ENCODE results near the gene HIP1R. TPM values are rescaled to one million over a fixed set of nuclear protein-coding genes. Genes with fewer than 3 reads are reported as not detected.
A peak's percentile ranks its signal among the peaks of the same experiment; 100 is the strongest.

Gene HIP1R
- total RNA-seq, 1 experiment from 2014 or later, result 234 TPM

- peak overlapping the region; percentile 56 for H3K4me3 Mint-ChIP-seq (ENCODE audit: low read depth, unreplicated experiment)
- CTCF ChIA-PET, result interaction anchor here (0.6 to 3.1 kb wide), 5 partner anchors 9 to 139 kb away, joined by 4 to 12 read pairs (median 5); no protein-coding TSS in a partner anchor
- intact Hi-C loops (cut with micrococcal nuclease; ENCODE audit: unreplicated experiment), result loop anchor here (2.0 kb wide), 1 partner anchor 17 kb away; no protein-coding TSS in a partner anchor
- no peaks in the 10 kb centered on the region for H3K27me3 Mint-ChIP-seq (ENCODE audit: unreplicated experiment)
- peaks cover 40% of the 10 kb centered on the region for H3K36me3 Mint-ChIP-seq (ENCODE audit: insufficient read depth, unreplicated experiment)
- no peaks in the 10 kb centered on the region for H3K9me3 Mint-ChIP-seq (ENCODE audit: low read depth, unreplicated experiment)
- peaks cover 30% of the 10 kb centered on the region for H3K4me1 Mint-ChIP-seq (ENCODE audit: low read depth, unreplicated experiment)
- TF ChIP-seq, protein P1, sequence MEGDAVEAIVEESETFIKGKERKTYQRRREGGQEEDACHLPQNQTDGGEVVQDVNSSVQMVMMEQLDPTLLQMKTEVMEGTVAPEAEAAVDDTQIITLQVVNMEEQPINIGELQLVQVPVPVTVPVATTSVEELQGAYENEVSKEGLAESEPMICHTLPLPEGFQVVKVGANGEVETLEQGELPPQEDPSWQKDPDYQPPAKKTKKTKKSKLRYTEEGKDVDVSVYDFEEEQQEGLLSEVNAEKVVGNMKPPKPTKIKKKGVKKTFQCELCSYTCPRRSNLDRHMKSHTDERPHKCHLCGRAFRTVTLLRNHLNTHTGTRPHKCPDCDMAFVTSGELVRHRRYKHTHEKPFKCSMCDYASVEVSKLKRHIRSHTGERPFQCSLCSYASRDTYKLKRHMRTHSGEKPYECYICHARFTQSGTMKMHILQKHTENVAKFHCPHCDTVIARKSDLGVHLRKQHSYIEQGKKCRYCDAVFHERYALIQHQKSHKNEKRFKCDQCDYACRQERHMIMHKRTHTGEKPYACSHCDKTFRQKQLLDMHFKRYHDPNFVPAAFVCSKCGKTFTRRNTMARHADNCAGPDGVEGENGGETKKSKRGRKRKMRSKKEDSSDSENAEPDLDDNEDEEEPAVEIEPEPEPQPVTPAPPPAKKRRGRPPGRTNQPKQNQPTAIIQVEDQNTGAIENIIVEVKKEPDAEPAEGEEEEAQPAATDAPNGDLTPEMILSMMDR (IDR thresholded peaks at IDR 0.05; ENCODE audit: unreplicated experiment), result no peak
- no TSS peak for BruUV-seq (replicated peaks)
- DNase-seq, result peak; percentile 73
- peak overlapping the region; percentile 84 for H3K27ac Mint-ChIP-seq (ENCODE audit: unreplicated experiment)
Measured at GRCh38 chr12:122825773-122826724, 9.2 kb upstream of the HIP1R start.

DNA sequence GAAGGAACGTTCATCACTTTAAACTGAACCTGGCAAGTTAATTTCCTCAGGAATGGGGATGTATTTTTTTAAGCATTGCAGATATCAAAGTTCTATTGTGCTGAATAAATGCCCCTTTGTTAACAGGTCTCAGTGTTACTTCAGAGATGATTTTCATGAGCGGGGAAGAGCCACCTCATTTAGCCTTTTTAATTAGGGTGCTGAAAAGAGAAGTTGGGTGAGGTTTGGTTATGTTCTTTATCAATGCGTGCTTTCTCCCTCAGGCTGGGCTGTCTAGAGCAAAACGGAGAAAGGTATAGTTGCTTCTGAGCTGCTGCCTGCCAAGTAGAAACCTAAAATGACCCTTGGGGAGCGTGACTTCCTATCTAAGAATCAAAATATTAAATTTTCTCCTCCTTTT, 8.0 kb upstream of the HIP1R start:
- peaks cover 31% of the 10 kb centered on the region for H3K4me1 Mint-ChIP-seq (ENCODE audit: low read depth, unreplicated experiment)
- no peak for DNase-seq
- TF ChIP-seq, protein P1 (IDR thresholded peaks at IDR 0.05; ENCODE audit: unreplicated experiment), result no peak
- H3K27ac Mint-ChIP-seq (ENCODE audit: unreplicated experiment), result peak overlapping the region; percentile 84
- peaks cover 37% of the 10 kb centered on the region for H3K36me3 Mint-ChIP-seq (ENCODE audit: insufficient read depth, unreplicated experiment)
- intact Hi-C loops (cut with micrococcal nuclease; ENCODE audit: unreplicated experiment), result loop anchor here (2.0 kb wide), 1 partner anchor 18 kb away; no protein-coding TSS in a partner anchor
- peak overlapping the region; percentile 56 for H3K4me3 Mint-ChIP-seq (ENCODE audit: low read depth, unreplicated experiment)
- no peaks in the 10 kb centered on the region for H3K9me3 Mint-ChIP-seq (ENCODE audit: low read depth, unreplicated experiment)
- H3K27me3 Mint-ChIP-seq (ENCODE audit: unreplicated experiment), result no peaks in the 10 kb centered on the region
- CTCF ChIA-PET, result interaction anchor here (0.6 to 3.1 kb wide), 3 partner anchors 9 to 34 kb away, joined by 3 to 12 read pairs (median 3); no protein-coding TSS in a partner anchor
- no TSS peak for BruUV-seq (replicated peaks)

DNA sequence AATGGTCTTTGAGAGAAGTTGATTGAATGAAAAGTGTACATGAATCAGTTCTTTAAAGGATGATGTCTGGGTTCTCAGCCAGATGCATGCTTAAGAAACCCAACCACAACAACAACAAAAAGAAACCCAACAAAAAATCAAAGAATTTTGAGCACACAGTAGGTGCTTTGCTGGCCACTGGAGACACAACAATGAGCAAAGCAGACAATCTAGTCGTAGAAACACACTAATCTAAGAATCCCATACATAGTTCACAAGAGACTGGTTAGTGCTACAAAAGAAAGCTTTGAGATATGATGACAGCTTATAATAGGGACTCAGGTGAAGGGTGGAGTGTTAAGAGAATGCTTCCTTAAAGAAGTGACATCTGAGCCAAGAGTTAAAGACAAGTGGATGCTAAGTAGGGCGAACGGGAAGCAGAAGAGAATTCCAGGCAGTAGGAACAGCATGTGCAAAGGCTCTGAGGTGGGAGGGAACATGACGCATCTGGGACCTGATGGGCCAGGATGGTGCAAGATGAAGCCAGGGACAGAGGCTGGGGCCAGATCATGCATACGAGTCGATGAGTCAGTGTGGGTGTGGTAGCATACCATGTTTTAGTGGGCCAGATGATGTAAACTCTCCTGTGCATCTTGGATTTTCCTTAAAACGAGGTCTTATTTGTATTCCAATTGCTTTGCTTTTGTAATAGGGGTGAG, 4.6 kb upstream of the HIP1R start:
- Mint-ChIP-seq H3K36me3 (ENCODE audit: insufficient read depth, unreplicated experiment) (peaks cover 31% of the 10 kb centered on the region), H3K4me3 (ENCODE audit: low read depth, unreplicated experiment) (no peak overlapping the region), H3K27ac (ENCODE audit: unreplicated experiment) (peak overlapping the region; percentile 73), H3K4me1 (ENCODE audit: low read depth, unreplicated experiment) (peaks cover 34% of the 10 kb centered on the region), H3K9me3 (ENCODE audit: low read depth, unreplicated experiment) (no peaks in the 10 kb centered on the region), H3K27me3 (ENCODE audit: unreplicated experiment) (no peaks in the 10 kb centered on the region)
- intact Hi-C loops (cut with micrococcal nuclease; ENCODE audit: unreplicated experiment), result no loop called here
- no TSS peak for BruUV-seq (replicated peaks)
- DNase-seq, result peak; percentile 78
- TF ChIP-seq, protein P1 (IDR thresholded peaks at IDR 0.05; ENCODE audit: unreplicated experiment), result no peak
- CTCF ChIA-PET, result no interaction called here

- Mint-ChIP-seq H3K4me1 (ENCODE audit: low read depth, unreplicated experiment) (peaks cover 53% of the 10 kb centered on the region), H3K4me3 (ENCODE audit: low read depth, unreplicated experiment) (peak overlapping the region; percentile 85), H3K27me3 (ENCODE audit: unreplicated experiment) (no peaks in the 10 kb centered on the region), H3K36me3 (ENCODE audit: insufficient read depth, unreplicated experiment) (peaks cover 60% of the 10 kb centered on the region), H3K9me3 (ENCODE audit: low read depth, unreplicated experiment) (no peaks in the 10 kb centered on the region), H3K27ac (ENCODE audit: unreplicated experiment) (peak overlapping the region; percentile 92)
- TF ChIP-seq, protein P1 (IDR thresholded peaks at IDR 0.05; ENCODE audit: unreplicated experiment), result no peak
- intact Hi-C loops (cut with micrococcal nuclease; ENCODE audit: unreplicated experiment), result no loop called here
- CTCF ChIA-PET, result interaction anchor here (0.5 to 0.8 kb wide), 8 partner anchors 8 to 1531 kb away, joined by 3 to 6 read pairs (median 3); no protein-coding TSS in a partner anchor
- peak; percentile 68 for DNase-seq
- BruUV-seq (replicated peaks), result no TSS peak
Measured at GRCh38 chr12:122834104-122834920, 945 bp upstream of the HIP1R start.

Data from Calu3 (cell line).